ENCODE results near the gene ANTXR2. TPM values are rescaled to one million over a fixed set of nuclear protein-coding genes. Genes with fewer than 3 reads are reported as not detected.

ANTXR2 gene
- total and polyA plus RNA-seq, 2 of the 13 experiments (the other 11 are each of a cell fraction or from before 2014, with no cell fraction given) = 4.6 to 14.5 TPM

GRCh38 chr4:80035336-80035735 is 37.7 kb downstream of the ANTXR2 start:
- H3K27me3 ChIP-seq (ENCODE audit: control insufficient read depth in 1 of 2, insufficient read depth in 2 of 2, low read length in 2 of 2) = no peaks in the 10 kb centered on the region
- H3K79me2 ChIP-seq (ENCODE audit: insufficient read depth, low read length) = no peaks in the 10 kb centered on the region
- WGBS (ENCODE audit: low lambda C conversion rate) = 68% methylated on average over 2 of the region's 2 CpGs
- no peaks in the 10 kb centered on the region for H3K36me3 ChIP-seq (replicated peaks in 1 of 2; ENCODE audit: control insufficient read depth in 1 of 2, insufficient read depth in 2 of 2, low read length in 2 of 2)
- H3K27ac ChIP-seq (ENCODE audit: extremely low read length, insufficient read depth, low read length) = no peak overlapping the region
- intact Hi-C loops (cut with micrococcal nuclease; ENCODE audit: unreplicated experiment) (loop anchor here (2.0 kb wide), 1 partner anchor 35 kb away; no protein-coding TSS in a partner anchor), in situ Hi-C loops (cut with HindIII; ENCODE audit: extremely low pct_ligation_motif_present, low pct_unique_long_range_greater_than_20kb) (no loop called here)
- peaks cover 10% of the 10 kb centered on the region for H3K4me1 ChIP-seq (ENCODE audit: insufficient read depth, low read length)
- FAIRE-seq (no peak), ATAC-seq (peak; percentile 68; the same call in 2 of the 3 replicates), DNase-seq (ENCODE audit: low spot score) (peak; percentile 7)
- POLR2A ChIA-PET = interaction anchor here (1.3 kb wide), 1 partner anchor 38 kb away, joined by 6 read pairs; the partner anchor contains the start of gene ANTXR2
- H2AFZ ChIP-seq (ENCODE audit: low read length) = no peak overlapping the region
- H4K20me1 ChIP-seq (ENCODE audit: insufficient read depth, low read length) = no peaks in the 10 kb centered on the region
- H3K4me2 ChIP-seq (ENCODE audit: low read depth, low read length) = no peak overlapping the region
- no peak overlapping the region for H3K4me3 ChIP-seq (replicated peaks in 1 of 3; ENCODE audit: insufficient read depth in 1 of 3, low read depth in 2 of 3, low read length in 3 of 3)
- no TSS peak for BruUV-seq (replicated peaks)
- no peaks in the 10 kb centered on the region for H3K9me3 ChIP-seq (ENCODE audit: low read length)
- no peak overlapping the region for H3K9ac ChIP-seq (ENCODE audit: insufficient read depth, low read depth, low read length)
- CTCF ChIA-PET (ENCODE audit: low intra/inter-chr PET ratio, low total read pairs) = no interaction called here
- peak; percentile 59; the same call in 1 of the 2 replicates for TF ChIP-seq MAX (IDR thresholded peaks at IDR 0.05)
- TF ChIP-seq MIER3 (CRISPR knock-in tag; IDR thresholded peaks at IDR 0.05; ENCODE audit: borderline replicate concordance) = 0 out of 2 replicates have a peak, but pooled peaks have one; percentile 35
- TF ChIP-seq SOX13 (IDR thresholded peaks at IDR 0.05) = no peak
- 0 out of 4 replicates have a peak, but pooled peaks of 1 of the 2 experiments have one; percentile 14 for TF ChIP-seq SOX13 (CRISPR knock-in tag; conservative IDR thresholded peaks at IDR 0.05 in 1 of 2, IDR thresholded peaks at IDR 0.05 in 1 of 2)
- peak; percentile 35 for TF ChIP-seq TEAD3 (CRISPR knock-in tag; optimal IDR thresholded peaks at IDR 0.05; ENCODE audit: borderline replicate concordance)
- TF ChIP-seq HIVEP1 (CRISPR knock-in tag; IDR thresholded peaks at IDR 0.05) = no peak
- TF ChIP-seq RARA (CRISPR knock-in tag; IDR thresholded peaks at IDR 0.05) = peak; percentile 45; the same call in 1 of the 2 replicates
- TF ChIP-seq RFX1 (IDR thresholded peaks at IDR 0.05) = no peak
- no peak for TF ChIP-seq JUNB (CRISPR knock-in tag; IDR thresholded peaks at IDR 0.05; ENCODE audit: borderline replicate concordance)
- no peak for TF ChIP-seq ISL2 (CRISPR knock-in tag; IDR thresholded peaks at IDR 0.05)
- TF ChIP-seq SALL1 (CRISPR knock-in tag; IDR thresholded peaks at IDR 0.05) = peak; percentile 77
- TF ChIP-seq ZMYM2 (CRISPR knock-in tag; IDR thresholded peaks at IDR 0.05) = 0 out of 2 replicates have a peak, but pooled peaks have one; percentile 47
- peak; percentile 53; the same call in 1 of the 2 replicates for TF ChIP-seq TBX3 (IDR thresholded peaks at IDR 0.05; ENCODE audit: borderline replicate concordance)
- TF ChIP-seq ELF3 (CRISPR knock-in tag; IDR thresholded peaks at IDR 0.05) = peak; percentile 85
- peak; percentile 72; the same call in 1 of the 2 replicates for TF ChIP-seq ETV5 (CRISPR knock-in tag; IDR thresholded peaks at IDR 0.05; ENCODE audit: borderline replicate concordance)
- TF ChIP-seq ZNF18 (CRISPR knock-in tag; IDR thresholded peaks at IDR 0.05; ENCODE audit: insufficient replicate concordance) = peak; percentile 77
- TF ChIP-seq ZNF761 (CRISPR knock-in tag; conservative IDR thresholded peaks at IDR 0.05) = 0 out of 2 replicates have a peak, but pooled peaks have one; percentile 29
- peak; percentile 42; the same call in 1 of the 2 replicates for TF ChIP-seq SAP130 (CRISPR knock-in tag; IDR thresholded peaks at IDR 0.05; ENCODE audit: low read depth)
- TF ChIP-seq TBX2 (CRISPR knock-in tag; IDR thresholded peaks at IDR 0.05; ENCODE audit: borderline replicate concordance) = peak; percentile 40; the same call in 1 of the 2 replicates
- peak; percentile 67 for TF ChIP-seq HNF4A (CRISPR knock-in tag; IDR thresholded peaks at IDR 0.05)
- peak; percentile 51 for TF ChIP-seq SOX5 (CRISPR knock-in tag; IDR thresholded peaks at IDR 0.05; ENCODE audit: borderline replicate concordance)
- no peak for TF ChIP-seq ONECUT2 (CRISPR knock-in tag; IDR thresholded peaks at IDR 0.05)
- TF ChIP-seq ZC3H13 (CRISPR knock-in tag; IDR thresholded peaks at IDR 0.05) = no peak

All from HepG2 (cell line).